Measurements from ENCODE around the gene INPP1.

INPP1 gene

GRCh38 chr2:190342611-190343010 lies 778 bp upstream of the INPP1 start:
- Histone ChIP-seq H3K4me3 (replicated peaks; ENCODE audit: insufficient read depth, low read length) (no peak overlapping the region), H3K27ac (replicated peaks) (no peak overlapping the region), H3K27me3 (ENCODE audit: insufficient read depth, poor library complexity, severe bottlenecking) (no peaks in the 10 kb centered on the region)
- no peak for DNase-seq (ENCODE audit: low read depth in 1 of 2, low spot score in 1 of 2)
- TF ChIP-seq CTCF (IDR thresholded peaks at IDR 0.05; ENCODE audit: insufficient read depth, low read length) (no peak), REST (IDR thresholded peaks at IDR 0.05; ENCODE audit: insufficient replicate concordance, low read depth) (no peak), POLR2AphosphoS5 (IDR thresholded peaks at IDR 0.05; ENCODE audit: low read depth) (no peak), SPI1 (IDR thresholded peaks at IDR 0.05; ENCODE audit: borderline replicate concordance, low read depth) (no peak), GABPA (IDR thresholded peaks at IDR 0.05; ENCODE audit: low read depth) (no peak)

GRCh38 chr2:190343089-190343535 lies 277 bp upstream of the INPP1 start:
- DNase-seq (ENCODE audit: low read depth in 1 of 2, low spot score in 1 of 2), result peak in 1 of 2 experiments; percentile 8
- Histone ChIP-seq H3K27me3 (ENCODE audit: insufficient read depth, poor library complexity, severe bottlenecking) (no peaks in the 10 kb centered on the region), H3K27ac (replicated peaks) (no peak overlapping the region; the same call in 1 of the 2 replicates), H3K4me3 (replicated peaks; ENCODE audit: insufficient read depth, low read length) (peak overlapping the region; percentile 49)
- TF ChIP-seq SPI1 (IDR thresholded peaks at IDR 0.05; ENCODE audit: borderline replicate concordance, low read depth) (no peak), POLR2AphosphoS5 (IDR thresholded peaks at IDR 0.05; ENCODE audit: low read depth) (no peak), GABPA (IDR thresholded peaks at IDR 0.05; ENCODE audit: low read depth) (no peak), REST (IDR thresholded peaks at IDR 0.05; ENCODE audit: insufficient replicate concordance, low read depth) (no peak), CTCF (IDR thresholded peaks at IDR 0.05; ENCODE audit: insufficient read depth, low read length) (no peak)

GRCh38 chr2:190344276-190344827 lies 963 bp downstream of the INPP1 start:
- Histone ChIP-seq H3K4me3 (replicated peaks; ENCODE audit: insufficient read depth, low read length) (peak overlapping the region; percentile 49), H3K27ac (replicated peaks) (peak overlapping the region; percentile 59), H3K27me3 (ENCODE audit: insufficient read depth, poor library complexity, severe bottlenecking) (no peaks in the 10 kb centered on the region)
- TF ChIP-seq REST (IDR thresholded peaks at IDR 0.05; ENCODE audit: insufficient replicate concordance, low read depth), result no peak
- TF ChIP-seq POLR2AphosphoS5 (IDR thresholded peaks at IDR 0.05; ENCODE audit: low read depth), result no peak
- TF ChIP-seq CTCF (IDR thresholded peaks at IDR 0.05; ENCODE audit: insufficient read depth, low read length), result no peak
- TF ChIP-seq SPI1 (IDR thresholded peaks at IDR 0.05; ENCODE audit: borderline replicate concordance, low read depth), result no peak
- TF ChIP-seq GABPA (IDR thresholded peaks at IDR 0.05; ENCODE audit: low read depth), result no peak
- DNase-seq (ENCODE audit: low read depth in 1 of 2, low spot score in 1 of 2), result peak in 1 of 2 experiments; percentile 35
